GM12878 (cell line): Measurements from ENCODE around the gene BNC2. TPM values are rescaled to one million over a fixed set of nuclear protein-coding genes. Genes with fewer than 3 reads are reported as not detected.

Experiments
- ATAC-seq: fragments of 200-7000 bp; cut with Tn5 transposase; 3 replicates; pipeline ENCODE4 v1.9.1; 2020; ENCODE audit warnings: mild to moderate bottlenecking, moderate library complexity
- BruUV-seq: library from RNA; stranded (reverse); fragments of 400-500 nt; replicated peaks from 2 replicates; lab custom pipeline; 2021; lab: Mats Ljungman, UMichigan
- CTCF ChIA-PET: fragments of 300-600 bp; sonication (Branson Sonifier 250); formaldehyde crosslinking; extraction: SDS; loops from one replicate; lab custom pipeline; 2021; ENCODE audit warnings: inconsistent platforms; lab: Yijun Ruan, JAX
- POLR2A ChIA-PET: fragments of 350-600 bp; formaldehyde crosslinking; extraction: SDS; loops from one replicate; lab custom pipeline; 2021; ENCODE audit warnings: inconsistent platforms; lab: Charles Lee
- RAD21 ChIA-PET: fragments of 300-600 bp; sonication (Branson Sonifier 250); formaldehyde crosslinking; loops from one replicate; lab custom pipeline; 2023; ENCODE audit warnings: antibody characterized with exemption; ENCODE audit not compliant: unreplicated experiment; lab: Charles Lee
- SMC1A ChIA-PET: fragments of 300-600 bp; sonication (Branson Sonifier 250); formaldehyde crosslinking; loops from one replicate; lab custom pipeline; 2023; ENCODE audit not compliant: unreplicated experiment, uncharacterized antibody; lab: Charles Lee
- DNase-seq: peaks from one replicate; pipeline ENCODE4 v3.0.0-alpha.2; 2011; ENCODE audit warnings: low read depth, low spot score
- FAIRE-seq: peaks from 3 replicates; lab custom pipeline; 2011; peaks lifted over from hg19 to GRCh38; lab: Jason Lieb, UNC
- H2AFZ ChIP-seq: 2 replicates; pipeline ENCODE4 v1.6.0; 2011; ENCODE audit warnings: low read depth, low read length, control low read depth; ENCODE audit not compliant: control insufficient read depth
- H3K27ac ChIP-seq: 2 replicates; pipeline ENCODE4 v1.5.1; 2011; ENCODE audit warnings: control low read depth; ENCODE audit not compliant: control insufficient read depth, insufficient read depth
- H3K27me3 ChIP-seq, 2 experiments: replicated peaks in 1 of 2; 2 replicates each; pipeline versions ENCODE4 v1.6.0 to v1.6.1; 2011; ENCODE audit warnings: low read length in 1 of 2; ENCODE audit not compliant: control insufficient read depth in 2 of 2, insufficient read depth in 2 of 2
- H3K36me3 ChIP-seq, 2 experiments: 2 replicates each; pipeline ENCODE4 v1.5.1; 2011; ENCODE audit warnings: low read length in 1 of 2; ENCODE audit not compliant: control insufficient read depth in 2 of 2, insufficient read depth in 2 of 2
- H3K4me1 ChIP-seq: 2 replicates; pipeline ENCODE4 v1.6.1; 2011; ENCODE audit warnings: mild to moderate bottlenecking, low read length, moderate library complexity, mixed read lengths; ENCODE audit not compliant: control insufficient read depth, insufficient read depth
- H3K4me2 ChIP-seq: 2 replicates; pipeline ENCODE4 v1.6.0; 2011; ENCODE audit warnings: control low read depth; ENCODE audit not compliant: control insufficient read depth, insufficient read depth
- H3K4me3 ChIP-seq: fragments of 200-600 bp; sonication (generic); 2 replicates; pipeline ENCODE4 v1.5.1; 2016
- H3K79me2 ChIP-seq: 2 replicates; pipeline ENCODE4 v1.6.0; 2011; ENCODE audit warnings: low read length; ENCODE audit not compliant: control insufficient read depth, insufficient read depth
- H3K9ac ChIP-seq: 2 replicates; pipeline ENCODE4 v1.8.0; 2011; ENCODE audit warnings: low read length, control low read depth, mixed read lengths; ENCODE audit not compliant: control insufficient read depth, insufficient read depth
- H3K9me3 ChIP-seq: replicated peaks from 3 replicates; pipeline ENCODE4 v1.5.1; 2011; ENCODE audit warnings: mild to moderate bottlenecking, low read length; ENCODE audit not compliant: control insufficient read depth, insufficient read depth
- H4K20me1 ChIP-seq: 2 replicates; pipeline ENCODE4 v1.6.0; 2011; ENCODE audit not compliant: control insufficient read depth, insufficient read depth
- ATF3 ChIP-seq: IDR thresholded peaks from 2 replicates; pipeline ENCODE4 v1.6.1; 2011; ENCODE audit warnings: low read depth, mild to moderate bottlenecking, low read length, moderate library complexity, borderline replicate concordance; ENCODE audit errors: extremely low read depth
- BACH1 ChIP-seq: fragments of 450-650 bp; IDR thresholded peaks from 2 replicates; pipeline ENCODE4 v1.6.1; 2017; ENCODE audit warnings: mild to moderate bottlenecking, borderline replicate concordance
- BMI1 ChIP-seq: fragments of 450-650 bp; IDR thresholded peaks from 2 replicates; pipeline ENCODE4 v1.6.1; 2016; ENCODE audit warnings: mild to moderate bottlenecking, moderate library complexity, borderline replicate concordance
- E2F4 ChIP-seq: IDR thresholded peaks from 2 replicates; pipeline ENCODE4 v1.6.1; 2012; ENCODE audit warnings: low read depth, low read length, improper control_type of control experiment
- ESRRA ChIP-seq: IDR thresholded peaks from 2 replicates; pipeline ENCODE4 v1.6.1; 2012; ENCODE audit warnings: mild to moderate bottlenecking, low read length, improper control_type of control experiment
- FOXM1 ChIP-seq: IDR thresholded peaks from 2 replicates; pipeline ENCODE4 v1.6.1; 2012; ENCODE audit warnings: low read depth, mild to moderate bottlenecking, inconsistent platforms, low read length, moderate library complexity
- HDAC6 ChIP-seq: fragments of 200-600 bp; sonication (generic); IDR thresholded peaks from one replicate; pipeline ENCODE4 v1.8.0; 2017; ENCODE audit warnings: antibody characterized with exemption; ENCODE audit not compliant: unreplicated experiment
- NFXL1 ChIP-seq: fragments of 450-650 bp; IDR thresholded peaks from 2 replicates; pipeline ENCODE4 v1.6.1; 2017; ENCODE audit warnings: antibody characterized with exemption, mild to moderate bottlenecking, borderline replicate concordance
- NFYB ChIP-seq: IDR thresholded peaks from 2 replicates; pipeline ENCODE4 v1.6.1; 2011; ENCODE audit warnings: low read depth, mild to moderate bottlenecking, low read length, improper control_type of control experiment, moderate library complexity; ENCODE audit not compliant: insufficient read depth
- RAD51 ChIP-seq: fragments of 450-650 bp; IDR thresholded peaks from 2 replicates; pipeline ENCODE4 v1.6.1; 2016; ENCODE audit warnings: moderate library complexity, mild to moderate bottlenecking, inconsistent platforms
- RELA ChIP-seq: fragments of 450-650 bp; IDR thresholded peaks from 2 replicates; pipeline ENCODE4 v1.8.0; 2014; ENCODE audit warnings: borderline replicate concordance; ENCODE audit not compliant: partially characterized antibody
- SIX5 ChIP-seq: IDR thresholded peaks from 2 replicates; pipeline ENCODE4 v1.6.1; 2011; ENCODE audit warnings: mild to moderate bottlenecking, low read depth, low read length, moderate library complexity; ENCODE audit not compliant: severe bottlenecking
- SPI1 ChIP-seq: IDR thresholded peaks from 2 replicates; pipeline ENCODE4 v1.6.1; 2011; ENCODE audit warnings: low read depth, mild to moderate bottlenecking, low read length, moderate library complexity, borderline replicate concordance; ENCODE audit not compliant: insufficient read depth
- SUZ12 ChIP-seq: fragments of 200-600 bp; sonication (generic); IDR thresholded peaks from one replicate; pipeline ENCODE4 v1.6.1; 2018; ENCODE audit warnings: antibody characterized with exemption, mild to moderate bottlenecking; ENCODE audit not compliant: unreplicated experiment
- TCF3 ChIP-seq: IDR thresholded peaks from 2 replicates; pipeline ENCODE4 v1.6.1; 2012; ENCODE audit warnings: low read depth, mild to moderate bottlenecking, low read length, borderline replicate concordance; ENCODE audit not compliant: insufficient read depth
- ZNF24 ChIP-seq: fragments of 450-650 bp; IDR thresholded peaks from 2 replicates; pipeline ENCODE4 v1.6.1; 2017; ENCODE audit warnings: antibody characterized with exemption, mild to moderate bottlenecking
- ZSCAN29 ChIP-seq: fragments of 450-650 bp; IDR thresholded peaks from 2 replicates; pipeline ENCODE4 v1.6.1; 2017; ENCODE audit warnings: mild to moderate bottlenecking, moderate library complexity
- WGBS: methylation state at CpG from one replicate; pipeline ENCODE4 v1.1.6; 2016; ENCODE audit warnings: low lambda C conversion rate; ENCODE audit not compliant: insufficient replicate concordance, insufficient coverage; ENCODE audit errors: missing lambda C conversion rate; 5-methylcytosine and 5-hydroxymethylcytosine counted together
- in situ Hi-C: fragments of 300-500 bp; cut with MboI; formaldehyde crosslinking; loops from 9 replicates; pipeline ENCODE4 v1.14.3; 2018; ENCODE audit warnings: mixed read lengths
- intact Hi-C: fragments of 100-400 bp; cut with micrococcal nuclease; formaldehyde crosslinking; loops from one replicate; pipeline ENCODE4 v1.14.2; 2022; ENCODE audit not compliant: unreplicated experiment
- polyA plus RNA-seq, 11 experiments: library from polyadenylated mRNA; depleted of rRNA in 4 of 11; unstranded in 6 of 11; stranded (reverse) in 5 of 11; fragments of >200 nt; fragmentation: Nextera tagmentation in 4 of 11; fragmentation: Illumina TruSeq in 1 of 11; extraction: Ambion mirVana in 4 of 11; extraction: Trizol in 1 of 11; gene quantifications; 1 replicate in 1 of 11; 2 replicates in 10 of 11; pipeline versions ENCODE4 v1.2.1 to v1.2.3, GENCODE V29; 2011 to 2016; ENCODE audit warnings: inconsistent platforms in 2 of 11, missing spikeins in 2 of 11, low read depth in 1 of 11
- total RNA-seq, 4 experiments: library from RNA; depleted of rRNA in 3 of 4; stranded (reverse); fragments of >200 nt in 3 of 4; fragmentation: Illumina TruSeq in 1 of 4; extraction: Trizol in 1 of 4; gene quantifications; 2 replicates each; pipeline versions ENCODE4 v1.2.1 to v1.2.3, GENCODE V29; 2013 to 2021

Gene BNC2
- total and polyA plus RNA-seq, 10 of the 15 experiments (the other 5 are each of a cell fraction or from before 2014, with no cell fraction given), result 0.05 to 14.5 (median 0.26) TPM

GRCh38 chr9:16500386-16500785, 370.1 kb downstream of the BNC2 start:
- Histone ChIP-seq H3K4me2 (no peak overlapping the region), H4K20me1 (no peaks in the 10 kb centered on the region), H3K4me3 (no peak overlapping the region), H3K27me3 (no peaks in the 10 kb centered on the region), H3K79me2 (no peaks in the 10 kb centered on the region), H3K9me3 (no peaks in the 10 kb centered on the region), H3K36me3 (no peaks in the 10 kb centered on the region), H3K4me1 (no peaks in the 10 kb centered on the region), H3K9ac (no peak overlapping the region), H2AFZ (no peak overlapping the region), H3K27ac (no peak overlapping the region)
- WGBS, result 79% methylated on average over 2 of the region's 2 CpGs
- FAIRE-seq (no peak), DNase-seq (no peak), ATAC-seq (no peak)
- TF ChIP-seq BACH1, result no peak
- no peak for TF ChIP-seq HDAC6
- TF ChIP-seq SUZ12, result no peak
- BruUV-seq, result no TSS peak
- intact Hi-C loops (no loop called here), in situ Hi-C loops (no loop called here)
- RAD21 ChIA-PET, result no interaction called here
- POLR2A ChIA-PET, result interaction anchor here (1.7 kb wide), 1 partner anchor 22 kb away, joined by 4 read pairs; no protein-coding TSS in a partner anchor
- SMC1A ChIA-PET, result interaction anchor here (0.8 to 1.6 kb wide), 3 partner anchors 9 to 16 kb away, joined by 3 to 7 read pairs (median 5); no protein-coding TSS in a partner anchor
- CTCF ChIA-PET, result interaction anchor here (1.1 to 3.3 kb wide), 2 partner anchors 11 to 16 kb away, joined by 4 to 9 read pairs; no protein-coding TSS in a partner anchor

- Histone ChIP-seq H3K4me1 (no peaks in the 10 kb centered on the region), H3K9me3 (no peaks in the 10 kb centered on the region), H3K4me2 (no peak overlapping the region), H3K27me3 (no peaks in the 10 kb centered on the region), H3K27ac (no peak overlapping the region), H3K4me3 (no peak overlapping the region), H3K36me3 (no peaks in the 10 kb centered on the region), H3K9ac (no peak overlapping the region), H2AFZ (no peak overlapping the region), H3K79me2 (no peaks in the 10 kb centered on the region), H4K20me1 (no peaks in the 10 kb centered on the region)
- in situ Hi-C loops, result no loop called here
- no TSS peak for BruUV-seq
- DNase-seq (no peak), FAIRE-seq (no peak), ATAC-seq (no peak)
- intact Hi-C loops, result no loop called here
- ChIA-PET SMC1A (interaction anchor here (0.8 to 1.6 kb wide), 3 partner anchors 9 to 16 kb away, joined by 3 to 7 read pairs (median 5); no protein-coding TSS in a partner anchor), CTCF (interaction anchor here (1.1 to 3.3 kb wide), 2 partner anchors 11 to 15 kb away, joined by 4 to 9 read pairs; no protein-coding TSS in a partner anchor), POLR2A (no interaction called here), RAD21 (interaction anchor here (0.6 to 1.0 kb wide), 2 partner anchors 16 to 59 kb away, joined by 3 to 4 read pairs; no protein-coding TSS in a partner anchor)
- TF ChIP-seq BMI1, result no peak
- TF ChIP-seq NFYB, result no peak
- TF ChIP-seq FOXM1, result no peak
- no peak for TF ChIP-seq RELA
- TF ChIP-seq E2F4, result no peak
- TF ChIP-seq ESRRA, result no peak
- TF ChIP-seq ZNF24, result no peak
- no peak for TF ChIP-seq TCF3
- no peak for TF ChIP-seq SIX5
- no peak for TF ChIP-seq ZSCAN29
- no peak for TF ChIP-seq ATF3
- TF ChIP-seq SPI1, result no peak
- TF ChIP-seq RAD51, result no peak
- no peak for TF ChIP-seq NFXL1
Observed at GRCh38 chr9:16499892-16500291, 370.6 kb downstream of the BNC2 start.
